ENCODE measurements around the gene DNAJA3. TPM values are rescaled to one million over a fixed set of nuclear protein-coding genes. Genes with fewer than 3 reads are reported as not detected.

The DNAJA3 gene
- total and polyA plus RNA-seq, 9 of the 15 experiments (the other 6 are each of a cell fraction or from before 2014, with no cell fraction given), result 8.1 to 105 (median 79.0) TPM

DNA sequence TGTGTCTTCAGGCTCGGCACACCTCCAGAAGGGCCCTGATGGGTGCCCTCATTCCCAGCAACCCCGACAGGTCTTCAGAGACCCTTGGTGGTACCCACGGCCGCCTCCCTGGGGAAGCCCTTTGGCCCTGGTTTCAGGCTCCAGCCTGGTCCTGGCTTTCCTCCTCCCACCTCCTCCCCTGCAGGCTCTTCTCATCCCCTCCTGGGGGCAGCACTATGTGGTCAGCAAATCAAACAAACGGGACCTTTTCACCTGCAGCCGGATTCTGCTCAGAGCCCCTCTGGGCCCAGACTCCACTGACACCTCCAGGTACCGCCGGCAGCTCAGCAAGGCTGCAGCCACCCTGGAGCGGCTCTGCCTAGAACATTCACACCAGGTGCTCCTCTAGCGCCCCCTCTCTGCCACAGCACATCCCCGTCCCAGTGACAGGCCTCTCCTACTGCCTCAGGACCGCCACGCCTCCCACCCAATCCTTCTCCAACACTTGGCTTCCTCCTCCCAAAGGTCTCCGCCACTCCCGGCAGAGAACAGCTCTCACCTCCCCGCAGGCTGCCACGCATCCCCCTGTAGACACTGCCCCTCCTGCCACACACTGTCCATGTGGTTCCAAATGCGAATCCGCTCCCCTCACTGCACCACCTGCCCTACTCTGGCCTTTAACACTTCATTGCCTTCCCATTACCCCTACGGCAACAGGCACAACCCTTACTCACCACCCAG, 21.3 kb upstream of the DNAJA3 start (continued):
- TF ChIP-seq, protein P1, sequence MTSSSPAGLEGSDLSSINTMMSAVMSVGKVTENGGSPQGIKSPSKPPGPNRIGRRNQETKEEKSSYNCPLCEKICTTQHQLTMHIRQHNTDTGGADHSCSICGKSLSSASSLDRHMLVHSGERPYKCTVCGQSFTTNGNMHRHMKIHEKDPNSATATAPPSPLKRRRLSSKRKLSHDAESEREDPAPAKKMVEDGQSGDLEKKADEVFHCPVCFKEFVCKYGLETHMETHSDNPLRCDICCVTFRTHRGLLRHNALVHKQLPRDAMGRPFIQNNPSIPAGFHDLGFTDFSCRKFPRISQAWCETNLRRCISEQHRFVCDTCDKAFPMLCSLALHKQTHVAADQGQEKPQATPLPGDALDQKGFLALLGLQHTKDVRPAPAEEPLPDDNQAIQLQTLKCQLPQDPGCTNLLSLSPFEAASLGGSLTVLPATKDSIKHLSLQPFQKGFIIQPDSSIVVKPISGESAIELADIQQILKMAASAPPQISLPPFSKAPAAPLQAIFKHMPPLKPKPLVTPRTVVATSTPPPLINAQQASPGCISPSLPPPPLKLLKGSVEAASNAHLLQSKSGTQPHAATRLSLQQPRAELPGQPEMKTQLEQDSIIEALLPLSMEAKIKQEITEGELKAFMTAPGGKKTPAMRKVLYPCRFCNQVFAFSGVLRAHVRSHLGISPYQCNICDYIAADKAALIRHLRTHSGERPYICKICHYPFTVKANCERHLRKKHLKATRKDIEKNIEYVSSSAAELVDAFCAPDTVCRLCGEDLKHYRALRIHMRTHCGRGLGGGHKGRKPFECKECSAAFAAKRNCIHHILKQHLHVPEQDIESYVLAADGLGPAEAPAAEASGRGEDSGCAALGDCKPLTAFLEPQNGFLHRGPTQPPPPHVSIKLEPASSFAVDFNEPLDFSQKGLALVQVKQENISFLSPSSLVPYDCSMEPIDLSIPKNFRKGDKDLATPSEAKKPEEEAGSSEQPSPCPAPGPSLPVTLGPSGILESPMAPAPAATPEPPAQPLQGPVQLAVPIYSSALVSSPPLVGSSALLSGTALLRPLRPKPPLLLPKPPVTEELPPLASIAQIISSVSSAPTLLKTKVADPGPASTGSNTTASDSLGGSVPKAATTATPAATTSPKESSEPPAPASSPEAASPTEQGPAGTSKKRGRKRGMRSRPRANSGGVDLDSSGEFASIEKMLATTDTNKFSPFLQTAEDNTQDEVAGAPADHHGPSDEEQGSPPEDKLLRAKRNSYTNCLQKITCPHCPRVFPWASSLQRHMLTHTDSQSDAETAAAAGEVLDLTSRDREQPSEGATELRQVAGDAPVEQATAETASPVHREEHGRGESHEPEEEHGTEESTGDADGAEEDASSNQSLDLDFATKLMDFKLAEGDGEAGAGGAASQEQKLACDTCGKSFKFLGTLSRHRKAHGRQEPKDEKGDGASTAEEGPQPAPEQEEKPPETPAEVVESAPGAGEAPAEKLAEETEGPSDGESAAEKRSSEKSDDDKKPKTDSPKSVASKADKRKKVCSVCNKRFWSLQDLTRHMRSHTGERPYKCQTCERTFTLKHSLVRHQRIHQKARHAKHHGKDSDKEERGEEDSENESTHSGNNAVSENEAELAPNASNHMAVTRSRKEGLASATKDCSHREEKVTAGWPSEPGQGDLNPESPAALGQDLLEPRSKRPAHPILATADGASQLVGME (CRISPR knock-in tag; IDR thresholded peaks at IDR 0.05), result 0 out of 2 replicates have a peak, but pooled peaks have one; percentile 40
- TF ChIP-seq SUPT5H (IDR thresholded peaks at IDR 0.05) (peak; percentile 55), ZNF121 (CRISPR knock-in tag; conservative IDR thresholded peaks at IDR 0.05) (no peak), ETV5 (CRISPR knock-in tag; IDR thresholded peaks at IDR 0.05; ENCODE audit: low read depth) (no peak), SOX6 (IDR thresholded peaks at IDR 0.05) (no peak), RBM22 (IDR thresholded peaks at IDR 0.05; ENCODE audit: low read depth, low read length, poor library complexity, severe bottlenecking) (no peak), TOE1 (IDR thresholded peaks at IDR 0.05; ENCODE audit: borderline replicate concordance) (peak; percentile 33; the same call in 1 of the 2 replicates), TOE1 (CRISPR knock-in tag; IDR thresholded peaks at IDR 0.05; ENCODE audit: borderline replicate concordance, low read depth) (no peak), SRF (CRISPR knock-in tag; IDR thresholded peaks at IDR 0.05) (peak in 1 of 2 experiments; percentile 85; a peak in 1 of 4 replicates), MEIS2 (IDR thresholded peaks at IDR 0.05; ENCODE audit: partially characterized antibody) (no peak), BCOR (IDR thresholded peaks at IDR 0.05) (no peak), MAFK (IDR thresholded peaks at IDR 0.05; ENCODE audit: low read length) (no peak), CBX1 (IDR thresholded peaks at IDR 0.05; ENCODE audit: low read depth) (no peak), MTF1 (CRISPR knock-in tag; IDR thresholded peaks at IDR 0.05; ENCODE audit: borderline replicate concordance) (no peak), POLR2A (conservative IDR thresholded peaks at IDR 0.05) (0 out of 2 replicates have a peak, but pooled peaks have one; percentile 46), STAG1 (CRISPR knock-in tag; IDR thresholded peaks at IDR 0.05; ENCODE audit: borderline replicate concordance) (peak; percentile 32; the same call in 1 of the 2 replicates), POLR2G (IDR thresholded peaks at IDR 0.05; ENCODE audit: low read depth, low read length) (0 out of 2 replicates have a peak, but pooled peaks have one; percentile 11), HDAC3 (IDR thresholded peaks at IDR 0.05; ENCODE audit: borderline replicate concordance, partially characterized antibody) (no peak), RUNX1 (IDR thresholded peaks at IDR 0.05; ENCODE audit: low read depth) (no peak), ZNF224 (CRISPR knock-in tag; IDR thresholded peaks at IDR 0.05) (no peak), E2F3 (CRISPR knock-in tag; IDR thresholded peaks at IDR 0.05) (no peak)
- TF ChIP-seq, protein P2, sequence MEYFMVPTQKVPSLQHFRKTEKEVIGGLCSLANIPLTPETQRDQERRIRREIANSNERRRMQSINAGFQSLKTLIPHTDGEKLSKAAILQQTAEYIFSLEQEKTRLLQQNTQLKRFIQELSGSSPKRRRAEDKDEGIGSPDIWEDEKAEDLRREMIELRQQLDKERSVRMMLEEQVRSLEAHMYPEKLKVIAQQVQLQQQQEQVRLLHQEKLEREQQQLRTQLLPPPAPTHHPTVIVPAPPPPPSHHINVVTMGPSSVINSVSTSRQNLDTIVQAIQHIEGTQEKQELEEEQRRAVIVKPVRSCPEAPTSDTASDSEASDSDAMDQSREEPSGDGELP (CRISPR knock-in tag; IDR thresholded peaks at IDR 0.05; ENCODE audit: borderline replicate concordance), result peak; percentile 40; the same call in 1 of the 2 replicates
- TF ChIP-seq, protein P3, sequence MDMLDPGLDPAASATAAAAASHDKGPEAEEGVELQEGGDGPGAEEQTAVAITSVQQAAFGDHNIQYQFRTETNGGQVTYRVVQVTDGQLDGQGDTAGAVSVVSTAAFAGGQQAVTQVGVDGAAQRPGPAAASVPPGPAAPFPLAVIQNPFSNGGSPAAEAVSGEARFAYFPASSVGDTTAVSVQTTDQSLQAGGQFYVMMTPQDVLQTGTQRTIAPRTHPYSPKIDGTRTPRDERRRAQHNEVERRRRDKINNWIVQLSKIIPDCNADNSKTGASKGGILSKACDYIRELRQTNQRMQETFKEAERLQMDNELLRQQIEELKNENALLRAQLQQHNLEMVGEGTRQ (CRISPR knock-in tag; IDR thresholded peaks at IDR 0.05), result no peak
